GM19452 (cell line): ENCODE measurements around the gene RNF217.

ENCODE experiments used
- ATAC-seq: cut with Tn5 transposase; IDR thresholded peaks from one replicate; pipeline ENCODE4 v1.9.1; 2021; ENCODE audit not compliant: unreplicated experiment

RNF217 gene

DNA sequence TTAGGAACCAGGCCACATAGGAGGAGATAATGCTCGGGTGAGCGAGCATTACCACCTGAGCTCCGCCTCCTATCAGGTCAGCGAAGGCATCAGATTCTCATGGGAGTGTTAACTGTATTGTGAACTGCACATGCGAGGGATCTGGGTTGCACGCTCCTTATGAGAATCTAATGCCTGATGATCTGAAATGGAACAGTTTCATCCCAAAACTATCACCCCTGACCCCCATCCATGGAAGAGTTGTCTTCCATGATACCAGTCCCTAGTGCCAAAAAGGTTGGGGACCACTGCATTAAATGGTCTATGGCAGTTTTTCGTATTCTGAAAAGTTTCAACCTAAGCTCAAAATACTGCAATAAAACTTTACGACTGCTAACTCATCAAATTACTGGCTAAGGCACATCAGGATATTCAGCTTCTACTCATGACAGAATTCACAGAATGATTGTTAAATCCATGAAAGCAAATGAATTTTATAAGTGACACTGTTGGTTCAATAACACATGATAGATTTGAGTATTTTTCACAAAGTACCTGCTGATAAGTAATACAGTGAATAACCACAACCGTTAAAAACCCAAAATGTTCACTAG lies 25.9 kb downstream of the RNF217 start:
- ATAC-seq = no peak

DNA sequence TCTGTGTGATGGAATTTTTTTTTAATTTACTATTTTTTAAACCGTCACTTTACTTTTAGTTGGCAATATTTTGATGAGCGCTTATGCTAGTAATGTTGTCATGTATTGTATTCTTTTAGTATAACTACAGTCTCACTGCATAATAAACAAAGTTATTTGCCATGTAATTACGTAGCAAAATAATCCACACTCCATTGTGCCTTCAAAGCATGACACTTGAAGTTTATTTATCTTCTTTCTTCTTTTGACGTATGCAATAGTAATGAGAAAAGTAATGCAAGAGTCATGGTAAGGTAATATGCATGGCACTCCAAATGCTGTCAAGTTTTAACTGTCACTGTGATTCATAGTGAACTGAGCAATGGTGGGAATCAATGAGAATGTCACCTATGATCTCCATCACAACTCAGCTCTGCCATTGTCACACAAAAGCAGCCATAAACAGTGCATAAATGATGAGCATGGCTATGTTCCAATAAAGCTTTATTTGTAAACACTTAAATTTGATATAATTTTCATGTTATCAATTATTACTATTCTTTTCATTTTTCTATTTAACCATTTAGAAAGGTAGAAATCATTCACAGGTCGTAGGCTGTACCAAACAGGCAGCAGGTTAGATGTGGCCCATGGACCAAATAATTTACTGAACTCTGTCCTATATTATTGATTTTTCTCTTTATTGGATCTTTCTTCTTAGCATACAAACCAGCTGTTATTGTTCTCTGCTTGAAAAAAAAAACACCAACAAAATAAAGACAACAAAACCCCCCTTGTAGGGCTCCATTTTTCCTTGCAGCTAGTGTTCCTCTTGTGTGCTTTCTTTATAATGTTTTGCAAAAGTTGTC lies 27.1 kb downstream of the RNF217 start:
- no peak for ATAC-seq

DNA sequence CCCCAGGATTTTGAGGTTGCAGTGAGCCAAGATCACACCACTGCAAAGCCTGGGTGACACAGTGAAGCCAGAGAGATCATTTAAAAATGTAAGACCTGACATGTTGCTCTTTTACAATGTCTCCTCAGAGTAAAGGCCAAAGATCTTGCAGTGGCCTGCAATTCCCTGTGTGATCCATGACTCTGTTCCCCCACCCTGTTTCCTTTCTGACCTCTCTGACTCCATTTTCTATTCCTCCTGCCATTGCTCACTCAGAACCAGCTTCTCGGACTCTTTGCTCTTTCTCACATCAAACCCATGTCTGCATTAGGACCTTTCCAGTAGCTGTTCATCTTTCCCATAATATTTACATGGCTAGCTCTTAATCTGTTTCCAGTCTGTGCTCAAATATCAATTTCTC lies 28.8 kb downstream of the RNF217 start:
- no peak for ATAC-seq

DNA sequence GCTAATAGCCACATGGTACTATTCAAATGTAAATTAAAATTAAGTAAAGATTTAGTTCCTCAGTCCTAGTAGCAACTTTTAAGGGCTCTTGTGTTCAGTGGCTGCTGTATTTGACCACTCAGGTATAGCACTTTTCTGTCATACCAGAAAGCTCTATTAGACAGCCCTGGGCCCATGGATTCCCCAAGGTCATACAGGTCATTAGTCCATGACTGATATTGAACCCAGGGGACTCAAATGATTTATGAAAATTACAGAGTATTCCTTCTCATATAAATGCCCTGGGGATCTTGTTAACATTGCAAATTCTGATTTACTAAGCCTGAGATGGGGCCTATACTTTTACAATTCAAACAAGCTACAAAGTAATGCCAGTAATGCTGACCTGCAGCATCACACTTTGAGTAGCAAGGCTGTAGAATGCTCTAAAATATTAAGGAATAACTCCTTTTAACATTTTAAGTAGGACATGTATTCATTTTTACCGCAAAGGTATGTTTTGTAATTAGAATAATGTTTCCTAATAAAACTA lies 29.6 kb downstream of the RNF217 start:
- ATAC-seq = no peak

DNA sequence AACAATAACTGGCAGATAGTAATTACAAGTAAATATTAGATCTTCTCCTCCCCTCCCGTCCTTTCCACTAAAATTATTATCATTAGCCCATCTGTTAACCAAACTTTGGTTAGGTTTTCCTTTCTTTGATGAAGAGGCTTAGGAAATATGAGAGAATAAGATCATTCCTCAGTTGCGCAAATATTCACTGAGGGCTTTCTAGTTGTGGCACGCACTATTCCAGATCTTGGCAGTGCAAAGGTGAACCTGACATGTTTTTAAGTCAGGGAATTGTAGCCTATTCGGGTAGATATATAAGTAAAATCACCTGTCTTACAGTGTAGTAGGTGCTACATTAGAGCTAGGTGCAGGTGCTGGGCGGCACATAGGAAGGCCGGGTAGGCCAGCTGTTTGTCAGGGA lies 31.1 kb downstream of the RNF217 start:
- no peak for ATAC-seq

GRCh38 chr6:124994648-124995047 lies 32.4 kb downstream of the RNF217 start:
- ATAC-seq = no peak

GRCh38 chr6:124995131-124995530 lies 32.9 kb downstream of the RNF217 start:
- ATAC-seq = no peak

DNA sequence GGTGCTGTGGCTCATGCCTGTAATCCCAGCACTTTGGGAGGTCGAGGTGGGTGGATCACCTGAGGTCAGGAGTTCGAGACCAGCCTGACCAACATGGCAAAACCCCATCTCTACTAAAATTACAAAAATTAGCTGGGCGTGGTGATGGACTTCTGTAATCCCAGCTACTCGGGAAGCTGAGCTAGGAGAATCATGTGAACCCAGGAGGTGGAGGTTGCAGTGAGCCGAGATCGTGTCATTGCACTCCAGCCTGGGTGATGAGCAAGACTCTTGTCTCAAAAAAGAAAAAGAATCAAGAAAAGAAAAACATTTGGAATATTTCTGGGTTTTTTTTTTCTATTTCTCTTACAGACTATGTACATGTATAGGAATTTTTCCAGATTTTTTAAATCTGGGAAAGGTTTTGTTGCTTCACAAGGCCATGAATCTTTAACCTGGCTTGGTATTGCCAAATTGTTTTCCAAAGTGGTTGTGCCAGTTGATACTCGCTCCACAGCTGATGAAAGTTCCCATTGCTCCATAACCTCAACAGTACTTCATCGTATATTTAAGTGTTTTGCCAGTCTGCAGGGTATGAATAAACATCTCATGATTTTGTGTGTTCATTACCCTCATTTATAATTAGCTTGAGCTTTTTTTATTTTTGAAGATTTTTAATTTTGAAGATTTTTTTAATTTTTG lies 33.5 kb downstream of the RNF217 start:
- no peak for ATAC-seq

DNA sequence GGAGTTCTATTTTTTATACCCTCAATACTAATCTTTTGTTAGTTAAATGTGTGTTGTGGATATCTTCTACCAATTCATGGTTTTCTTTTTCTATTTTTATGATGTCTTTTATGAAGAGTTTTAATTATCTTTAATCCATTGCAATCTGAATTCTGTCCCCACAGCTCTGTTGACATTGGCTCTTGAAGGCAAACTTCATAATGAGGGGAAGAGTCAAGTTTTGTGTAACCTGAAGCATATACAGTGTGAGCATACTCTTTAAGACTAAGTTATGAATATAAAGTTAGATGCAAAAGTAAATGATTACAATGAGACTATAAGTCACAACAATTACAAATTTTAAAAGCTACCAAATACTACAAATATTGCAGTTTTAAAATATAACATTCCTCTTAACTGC lies 34.2 kb downstream of the RNF217 start:
- no peak for ATAC-seq

GRCh38 chr6:124997196-124997875 lies 35.1 kb downstream of the RNF217 start:
- ATAC-seq = no peak

GRCh38 chr6:124999105-124999764 lies 37.0 kb downstream of the RNF217 start:
- ATAC-seq = no peak

GRCh38 chr6:125001684-125002405 lies 39.6 kb downstream of the RNF217 start:
- ATAC-seq = no peak

- no peak for ATAC-seq
Observed at GRCh38 chr6:125002406-125002741, 40.1 kb downstream of the RNF217 start.

- no peak for ATAC-seq
Observed at GRCh38 chr6:125003070-125003469, 40.8 kb downstream of the RNF217 start.

DNA sequence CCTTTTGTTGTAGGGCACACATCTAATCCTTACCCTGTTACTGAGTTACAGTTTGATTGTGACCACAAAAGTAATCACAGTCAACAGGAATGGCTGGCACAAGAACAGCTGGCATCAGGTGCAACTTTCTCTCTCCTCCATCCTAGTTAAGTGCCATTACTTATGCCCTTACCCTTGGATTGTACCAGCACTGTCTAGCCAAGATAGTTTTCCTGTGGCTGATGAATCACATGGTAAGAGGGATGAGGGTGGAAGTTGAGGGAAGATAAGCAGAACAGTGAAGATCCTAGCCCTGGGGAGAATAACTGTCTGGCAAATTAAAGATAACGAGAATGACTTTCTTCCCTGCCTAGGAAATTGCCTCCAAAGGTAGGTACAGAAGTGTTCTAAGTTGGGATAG lies 42.0 kb downstream of the RNF217 start:
- no peak for ATAC-seq

DNA sequence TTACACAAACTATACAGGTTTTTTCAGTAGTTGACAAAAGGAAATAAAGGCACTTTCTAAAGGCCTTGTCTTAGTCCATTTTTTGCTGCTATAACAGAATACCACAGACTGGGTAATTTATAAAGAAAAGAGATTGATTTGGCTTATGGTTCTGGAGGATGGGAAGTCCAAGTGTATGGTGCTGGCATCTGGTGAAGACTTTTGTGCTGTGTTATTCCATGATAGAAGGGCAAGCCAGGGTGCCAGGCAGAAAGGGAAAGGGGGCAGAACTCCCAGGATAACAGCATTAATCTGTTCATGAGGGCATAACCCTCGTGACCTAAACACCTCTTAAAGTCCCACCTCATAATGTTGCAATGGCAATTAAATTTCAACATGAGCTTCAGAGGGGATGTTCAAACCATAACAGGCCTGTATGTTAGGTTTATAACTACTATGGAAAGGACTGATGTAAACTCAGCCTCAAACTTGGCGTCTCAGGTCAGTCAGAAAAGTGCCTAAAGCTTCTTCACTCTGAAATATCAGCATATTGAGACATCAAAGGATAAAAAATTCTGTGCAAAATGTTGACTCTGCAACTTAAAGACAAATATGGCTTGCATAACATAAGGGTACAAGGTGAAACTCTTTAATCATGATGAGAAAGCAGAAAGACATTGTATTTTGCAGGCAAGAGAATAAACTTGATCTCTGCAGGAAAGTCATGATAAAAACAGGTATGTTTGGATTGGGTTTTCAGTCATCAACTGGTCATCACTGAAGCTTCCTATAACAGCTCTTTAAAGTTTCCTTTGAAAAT lies 42.8 kb downstream of the RNF217 start:
- ATAC-seq = no peak

- no peak for ATAC-seq
Observed at GRCh38 chr6:125008261-125008703, 46.0 kb downstream of the RNF217 start.

- ATAC-seq = no peak
Observed at GRCh38 chr6:125008957-125009356, 46.7 kb downstream of the RNF217 start.

DNA sequence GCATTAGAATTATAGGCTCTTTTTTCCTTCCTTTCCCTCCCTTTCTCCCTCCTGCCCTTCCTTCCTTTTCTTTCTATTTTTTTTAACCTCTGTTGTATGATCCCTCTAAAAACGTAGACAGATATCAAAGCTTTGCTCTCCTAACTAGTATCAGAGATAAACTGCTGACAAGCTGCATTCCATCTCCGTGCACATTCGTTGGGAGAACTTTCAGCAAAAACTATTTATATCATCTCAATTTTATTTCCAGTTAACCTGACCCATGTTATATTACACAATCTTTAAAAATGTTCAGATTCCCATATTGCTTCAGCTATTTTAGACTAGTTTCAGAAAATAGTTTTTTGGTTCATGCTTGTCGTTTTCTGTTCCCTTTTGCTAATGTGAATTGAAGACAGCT lies 47.3 kb downstream of the RNF217 start:
- no peak for ATAC-seq
